HepG2 (cell line): ENCODE data around the gene TLDC2. TPM values are rescaled to one million over a fixed set of nuclear protein-coding genes. Genes with fewer than 3 reads are reported as not detected.

Experiments
- ATAD3A ChIP-seq: sonication (generic); formaldehyde crosslinking; IDR thresholded peaks from 2 replicates; pipeline ENCODE4 v1.4.0; 2020; ENCODE audit warnings: missing genetic modification reagents
- E2F5 ChIP-seq: sonication (generic); formaldehyde crosslinking; conservative IDR thresholded peaks from 2 replicates; pipeline ENCODE4 v1.4.0; 2020; ENCODE audit warnings: missing genetic modification reagents
- ETV5 ChIP-seq: IDR thresholded peaks from 2 replicates; pipeline ENCODE4 v1.6.1; 2018; ENCODE audit warnings: missing biosample characterization, missing genetic modification reagents, inconsistent platforms, borderline replicate concordance
- HBP1 ChIP-seq: IDR thresholded peaks from 2 replicates; pipeline ENCODE4 v1.6.1; 2016; ENCODE audit warnings: low read depth, control low read depth
- HNRNPK ChIP-seq: fragments of 200-400 bp; formaldehyde crosslinking; IDR thresholded peaks from 2 replicates; pipeline ENCODE4 v1.6.1; 2018; ENCODE audit warnings: low read length, low read depth, moderate library complexity, mild to moderate bottlenecking; ENCODE audit not compliant: poor library complexity, severe bottlenecking
- MAX ChIP-seq: IDR thresholded peaks from 2 replicates; pipeline ENCODE4 v1.6.1; 2012; ENCODE audit warnings: inconsistent platforms
- MIER2 ChIP-seq: IDR thresholded peaks from 2 replicates; pipeline ENCODE4 v1.6.1; 2016; ENCODE audit warnings: missing biosample characterization, missing genetic modification reagents
- NFRKB ChIP-seq: fragments of 450-650 bp; IDR thresholded peaks from 2 replicates; pipeline ENCODE4 v1.6.1; 2017
- REST ChIP-seq, 2 experiments: IDR thresholded peaks; 2 replicates each; pipeline ENCODE4 v1.6.1; 2011 to 2012; ENCODE audit warnings: low read length in 2 of 2, borderline replicate concordance in 1 of 2, low read depth in 1 of 2, mild to moderate bottlenecking in 1 of 2, moderate library complexity in 1 of 2
- SP4 ChIP-seq: sonication (generic); formaldehyde crosslinking; IDR thresholded peaks from 2 replicates; pipeline ENCODE4 v1.8.1; 2023; ENCODE audit warnings: mild to moderate bottlenecking, missing genetic modification reagents
- SPEN ChIP-seq: sonication (generic); formaldehyde crosslinking; IDR thresholded peaks from 2 replicates; pipeline ENCODE4 v1.5.1; 2020; ENCODE audit warnings: low read depth, mild to moderate bottlenecking, missing genetic modification reagents
- SUZ12 ChIP-seq: fragments of 150-350 bp; IDR thresholded peaks from 2 replicates; pipeline ENCODE4 v1.6.1; 2014; ENCODE audit warnings: low read depth, low read length
- TERF1 ChIP-seq: sonication (generic); formaldehyde crosslinking; IDR thresholded peaks from 2 replicates; pipeline ENCODE4 v1.8.0; 2022; ENCODE audit warnings: mild to moderate bottlenecking, missing genetic modification reagents, moderate library complexity
- ZBTB34 ChIP-seq: sonication (generic); formaldehyde crosslinking; IDR thresholded peaks from 2 replicates; pipeline ENCODE4 v1.8.0; 2022; ENCODE audit warnings: mild to moderate bottlenecking, missing genetic modification reagents
- ZNF264 ChIP-seq: sonication (generic); formaldehyde crosslinking; IDR thresholded peaks from 2 replicates; pipeline ENCODE4 v1.4.0; 2020; ENCODE audit warnings: missing genetic modification reagents
- ZNF44 ChIP-seq: sonication (generic); formaldehyde crosslinking; IDR thresholded peaks from 2 replicates; pipeline ENCODE4 v1.5.1; 2020; ENCODE audit warnings: mild to moderate bottlenecking, missing genetic modification reagents
- ZNF501 ChIP-seq: sonication (generic); formaldehyde crosslinking; IDR thresholded peaks from 2 replicates; pipeline ENCODE4 v1.5.1; 2020; ENCODE audit warnings: mild to moderate bottlenecking, moderate library complexity, missing genetic modification reagents
- ZNF549 ChIP-seq: sonication (generic); formaldehyde crosslinking; IDR thresholded peaks from 2 replicates; pipeline ENCODE4 v1.5.0; 2020; ENCODE audit warnings: missing genetic modification reagents
- ZNF782 ChIP-seq: sonication (generic); formaldehyde crosslinking; IDR thresholded peaks from 2 replicates; pipeline ENCODE4 v1.4.0; 2020; ENCODE audit warnings: missing genetic modification reagents, mild to moderate bottlenecking, borderline replicate concordance
- ZNF816 ChIP-seq: sonication (generic); formaldehyde crosslinking; IDR thresholded peaks from 2 replicates; pipeline ENCODE4 v1.8.0; 2022; ENCODE audit warnings: missing genetic modification reagents, mild to moderate bottlenecking, borderline replicate concordance
- polyA plus RNA-seq, 8 experiments: library from polyadenylated mRNA; depleted of rRNA in 3 of 8; stranded (reverse) in 7 of 8; unstranded in 1 of 8; fragments of >200 nt; fragmentation: Illumina TruSeq in 4 of 8; extraction: Trizol in 4 of 8; gene quantifications; 2 replicates each; pipeline versions ENCODE4 v1.2.1 to v1.2.3, GENCODE V29; 2011 to 2016; ENCODE audit warnings: low read depth in 4 of 8, missing spikeins in 1 of 8, mixed read lengths in 1 of 8; ENCODE audit not compliant: insufficient read depth in 1 of 8
- total RNA-seq, 5 experiments: library from RNA; depleted of rRNA; stranded (reverse); fragments of >200 nt; fragmentation: Illumina TruSeq; extraction: Trizol; gene quantifications; 2 replicates each; pipeline ENCODE4 v1.2.3, GENCODE V29; 2016; ENCODE audit warnings: low read depth in 1 of 5

Gene TLDC2
- total and polyA plus RNA-seq, 2 of the 13 experiments (the other 11 are each of a cell fraction or from before 2014, with no cell fraction given) = 1.5 to 1.6 TPM

- TF ChIP-seq TERF1 (CRISPR knock-in tag) (no peak), HBP1 (CRISPR knock-in tag) (peak; percentile 70; the same call in 1 of the 2 replicates), ZNF44 (CRISPR knock-in tag) (0 out of 2 replicates have a peak, but pooled peaks have one; percentile 62), E2F5 (no peak), ATAD3A (no peak), MAX (peak; percentile 13; the same call in 1 of the 2 replicates), ZNF549 (CRISPR knock-in tag) (no peak), MIER2 (0 out of 2 replicates have a peak, but pooled peaks have one; percentile 42), NFRKB (no peak), SP4 (CRISPR knock-in tag) (no peak), REST (IDR thresholded peaks at IDR 0.05; ENCODE audit: borderline replicate concordance in 1 of 2, low read depth in 1 of 2, low read length in 2 of 2) (no peak), ZNF501 (peak; percentile 58; the same call in 1 of the 2 replicates), HNRNPK (no peak), ZBTB34 (CRISPR knock-in tag) (peak; percentile 70; the same call in 1 of the 2 replicates), ETV5 (CRISPR knock-in tag) (peak; percentile 84), ZNF816 (CRISPR knock-in tag) (no peak), ZNF782 (CRISPR knock-in tag) (no peak), SUZ12 (no peak), SPEN (CRISPR knock-in tag) (no peak), ZNF264 (CRISPR knock-in tag) (no peak)
These were observed 4.0 kb upstream of the TLDC2 start (continued) for GRCh38 chr20:36871640-36872570.
